ENCODE data around the gene TBX19. TPM values are rescaled to one million over a fixed set of nuclear protein-coding genes. Genes with fewer than 3 reads are reported as not detected.

TBX19 gene
- total and polyA plus RNA-seq, 9 donors, result 0.80 to 1.9 (median 1.5) TPM

- Histone ChIP-seq H3K4me3 (ENCODE audit: low read length) (no peak overlapping the region), H3K9me3 (replicated peaks; ENCODE audit: control insufficient read depth, low read depth, low read length) (peaks cover 15% of the 10 kb centered on the region), H3K36me3 (ENCODE audit: control insufficient read depth, insufficient read depth, low read length) (peaks cover 11% of the 10 kb centered on the region), H3K27me3 (ENCODE audit: control insufficient read depth, insufficient read depth, low read length) (no peaks in the 10 kb centered on the region), H3K4me1 (ENCODE audit: control insufficient read depth, insufficient read depth, low read length) (no peaks in the 10 kb centered on the region), H3K27ac (ENCODE audit: low read length) (no peak overlapping the region)
- no peak for DNase-seq
- 43% methylated on average over 1 of the region's 3 CpGs for WGBS (ENCODE audit: insufficient coverage)
These were observed 28.4 kb upstream of the TBX19 start for GRCh38 chr1:168252204-168252733.

- Histone ChIP-seq H3K36me3 (ENCODE audit: control insufficient read depth, insufficient read depth, low read length) (peaks cover 2% of the 10 kb centered on the region), H3K4me3 (ENCODE audit: low read length) (no peak overlapping the region), H3K27ac (ENCODE audit: low read length) (no peak overlapping the region), H3K4me1 (ENCODE audit: control insufficient read depth, insufficient read depth, low read length) (peaks cover 10% of the 10 kb centered on the region), H3K27me3 (ENCODE audit: control insufficient read depth, insufficient read depth, low read length) (no peaks in the 10 kb centered on the region), H3K9me3 (replicated peaks; ENCODE audit: control insufficient read depth, low read depth, low read length) (peaks cover 15% of the 10 kb centered on the region)
- DNase-seq, result no peak
- 100% methylated on average over 1 of the region's 2 CpGs for WGBS (ENCODE audit: insufficient coverage)
These were observed 24.5 kb upstream of the TBX19 start for GRCh38 chr1:168256164-168256563.

GRCh38 chr1:168257397-168257796, 23.3 kb upstream of the TBX19 start:
- no peak for DNase-seq
- H3K4me3 ChIP-seq (ENCODE audit: low read length), result no peak overlapping the region
- no CpG with 5 or more reads among the region's 2 CpGs for WGBS (ENCODE audit: insufficient coverage)
- peaks cover 2% of the 10 kb centered on the region for H3K36me3 ChIP-seq (ENCODE audit: control insufficient read depth, insufficient read depth, low read length)
- no peak overlapping the region for H3K27ac ChIP-seq (ENCODE audit: low read length)
- H3K9me3 ChIP-seq (replicated peaks; ENCODE audit: control insufficient read depth, low read depth, low read length), result peaks cover 15% of the 10 kb centered on the region
- peaks cover 15% of the 10 kb centered on the region for H3K4me1 ChIP-seq (ENCODE audit: control insufficient read depth, insufficient read depth, low read length)
- no peaks in the 10 kb centered on the region for H3K27me3 ChIP-seq (ENCODE audit: control insufficient read depth, insufficient read depth, low read length)

DNA sequence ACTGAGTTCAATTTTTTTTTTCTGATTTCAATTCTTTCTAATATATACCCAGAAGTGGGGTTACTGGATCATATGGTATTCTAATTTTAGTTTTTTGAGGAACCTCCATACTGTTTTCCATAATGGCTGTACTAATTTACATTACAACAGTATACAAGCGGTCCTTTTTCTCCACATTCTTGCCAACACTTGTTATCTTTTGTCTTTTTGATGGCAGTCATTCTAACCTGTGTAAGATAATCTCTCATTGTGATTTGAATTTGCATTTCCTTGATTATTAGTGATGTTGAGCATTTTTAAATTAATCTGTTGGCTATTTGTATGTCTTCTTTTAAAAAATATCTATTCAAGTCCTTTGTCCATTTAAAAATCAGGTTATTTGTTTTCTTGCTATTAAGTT, 21.1 kb upstream of the TBX19 start:
- no peak overlapping the region for H3K27ac ChIP-seq (ENCODE audit: low read length)
- H3K27me3 ChIP-seq (ENCODE audit: control insufficient read depth, insufficient read depth, low read length), result no peaks in the 10 kb centered on the region
- no peak overlapping the region for H3K4me3 ChIP-seq (ENCODE audit: low read length)
- H3K9me3 ChIP-seq (replicated peaks; ENCODE audit: control insufficient read depth, low read depth, low read length), result peaks cover 15% of the 10 kb centered on the region
- no CpG with 5 or more reads among the region's 1 CpG for WGBS (ENCODE audit: insufficient coverage)
- DNase-seq, result no peak
- H3K36me3 ChIP-seq (ENCODE audit: control insufficient read depth, insufficient read depth, low read length), result peaks cover 5% of the 10 kb centered on the region
- peaks cover 15% of the 10 kb centered on the region for H3K4me1 ChIP-seq (ENCODE audit: control insufficient read depth, insufficient read depth, low read length)

DNA sequence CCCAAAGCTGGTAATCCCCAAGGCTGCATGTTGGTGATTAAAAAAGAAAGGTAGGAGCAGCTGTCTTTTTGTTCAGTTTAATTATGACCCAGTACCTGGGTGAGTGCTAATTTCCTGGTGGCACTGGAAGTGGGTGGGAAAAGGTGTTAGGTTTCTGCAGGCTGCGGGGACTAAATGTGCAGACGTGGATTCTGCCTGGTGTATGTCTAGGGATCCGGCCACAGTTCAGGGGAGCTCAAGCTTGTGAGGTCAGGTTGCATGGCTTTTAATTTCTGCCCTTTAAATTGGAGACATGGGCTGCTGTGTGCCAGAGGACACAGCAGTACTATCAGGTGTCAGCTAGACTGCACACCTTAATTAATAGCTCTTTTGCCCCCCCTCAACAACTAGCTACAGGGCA, 20.3 kb upstream of the TBX19 start:
- Histone ChIP-seq H3K27ac (ENCODE audit: low read length) (no peak overlapping the region), H3K27me3 (ENCODE audit: control insufficient read depth, insufficient read depth, low read length) (no peaks in the 10 kb centered on the region), H3K36me3 (ENCODE audit: control insufficient read depth, insufficient read depth, low read length) (peaks cover 11% of the 10 kb centered on the region), H3K4me3 (ENCODE audit: low read length) (no peak overlapping the region), H3K4me1 (ENCODE audit: control insufficient read depth, insufficient read depth, low read length) (peaks cover 15% of the 10 kb centered on the region), H3K9me3 (replicated peaks; ENCODE audit: control insufficient read depth, low read depth, low read length) (peaks cover 14% of the 10 kb centered on the region)
- WGBS (ENCODE audit: insufficient coverage), result 50% methylated on average over 1 of the region's 3 CpGs
- DNase-seq, result no peak

- no peak overlapping the region for H3K4me3 ChIP-seq (ENCODE audit: low read length)
- H3K27ac ChIP-seq (ENCODE audit: low read length), result peak overlapping the region; percentile 18
- H3K27me3 ChIP-seq (ENCODE audit: control insufficient read depth, insufficient read depth, low read length), result no peaks in the 10 kb centered on the region
- peak; percentile 89 for DNase-seq
- H3K4me1 ChIP-seq (ENCODE audit: control insufficient read depth, insufficient read depth, low read length), result peaks cover 15% of the 10 kb centered on the region
- H3K36me3 ChIP-seq (ENCODE audit: control insufficient read depth, insufficient read depth, low read length), result peaks cover 8% of the 10 kb centered on the region
- WGBS (ENCODE audit: insufficient coverage), result 27% methylated on average over 2 of the region's 2 CpGs
- H3K9me3 ChIP-seq (replicated peaks; ENCODE audit: control insufficient read depth, low read depth, low read length), result peaks cover 5% of the 10 kb centered on the region
These were observed 19.3 kb upstream of the TBX19 start for GRCh38 chr1:168261390-168261789.

GRCh38 chr1:168263130-168263529, 17.5 kb upstream of the TBX19 start:
- H3K36me3 ChIP-seq (ENCODE audit: control insufficient read depth, insufficient read depth, low read length), result peaks cover 8% of the 10 kb centered on the region
- WGBS (ENCODE audit: insufficient coverage), result no CpG with 5 or more reads among the region's 4 CpGs
- no peaks in the 10 kb centered on the region for H3K27me3 ChIP-seq (ENCODE audit: control insufficient read depth, insufficient read depth, low read length)
- no peak overlapping the region for H3K27ac ChIP-seq (ENCODE audit: low read length)
- H3K4me1 ChIP-seq (ENCODE audit: control insufficient read depth, insufficient read depth, low read length), result peaks cover 15% of the 10 kb centered on the region
- no peak for DNase-seq
- no peaks in the 10 kb centered on the region for H3K9me3 ChIP-seq (replicated peaks; ENCODE audit: control insufficient read depth, low read depth, low read length)
- no peak overlapping the region for H3K4me3 ChIP-seq (ENCODE audit: low read length)

GRCh38 chr1:168264296-168264695, 16.4 kb upstream of the TBX19 start:
- Histone ChIP-seq H3K4me1 (ENCODE audit: control insufficient read depth, insufficient read depth, low read length) (peaks cover 15% of the 10 kb centered on the region), H3K9me3 (replicated peaks; ENCODE audit: control insufficient read depth, low read depth, low read length) (no peaks in the 10 kb centered on the region), H3K36me3 (ENCODE audit: control insufficient read depth, insufficient read depth, low read length) (peaks cover 8% of the 10 kb centered on the region), H3K27ac (ENCODE audit: low read length) (no peak overlapping the region), H3K4me3 (ENCODE audit: low read length) (no peak overlapping the region), H3K27me3 (ENCODE audit: control insufficient read depth, insufficient read depth, low read length) (no peaks in the 10 kb centered on the region)
- no CpG with 5 or more reads among the region's 7 CpGs for WGBS (ENCODE audit: insufficient coverage)
- DNase-seq, result no peak

GRCh38 chr1:168265596-168265995, 15.1 kb upstream of the TBX19 start:
- H3K4me1 ChIP-seq (ENCODE audit: control insufficient read depth, insufficient read depth, low read length), result peaks cover 11% of the 10 kb centered on the region
- no peak for DNase-seq
- peaks cover 8% of the 10 kb centered on the region for H3K36me3 ChIP-seq (ENCODE audit: control insufficient read depth, insufficient read depth, low read length)
- H3K27me3 ChIP-seq (ENCODE audit: control insufficient read depth, insufficient read depth, low read length), result no peaks in the 10 kb centered on the region
- H3K9me3 ChIP-seq (replicated peaks; ENCODE audit: control insufficient read depth, low read depth, low read length), result no peaks in the 10 kb centered on the region
- no peak overlapping the region for H3K4me3 ChIP-seq (ENCODE audit: low read length)
- H3K27ac ChIP-seq (ENCODE audit: low read length), result no peak overlapping the region
- 85% methylated on average over 1 of the region's 1 CpG for WGBS (ENCODE audit: insufficient coverage)

DNA sequence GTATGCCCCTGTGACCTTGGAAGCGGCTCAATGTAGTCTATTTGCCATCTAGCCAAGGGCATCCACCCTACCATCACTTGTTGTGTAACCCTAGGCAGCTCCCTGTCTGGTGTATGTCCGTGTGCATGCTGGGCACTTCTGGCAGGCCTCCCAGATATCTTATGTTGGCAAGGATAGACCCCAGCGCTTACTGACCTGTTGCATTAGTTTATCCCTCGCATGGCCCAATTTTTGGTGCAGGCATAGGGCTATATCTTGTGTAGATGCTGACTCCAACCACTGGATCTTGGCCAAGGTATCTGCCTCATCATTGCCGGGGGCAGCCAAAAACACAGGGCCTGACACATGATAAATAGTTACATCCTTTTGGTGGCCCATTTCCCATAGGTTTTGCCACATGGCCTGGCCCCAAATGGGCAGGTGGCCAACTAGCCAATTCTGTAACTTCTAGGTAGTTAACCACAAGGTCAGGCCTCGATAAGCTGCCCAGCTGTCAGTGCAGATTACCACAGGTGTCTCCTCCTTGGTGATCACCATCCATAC, 14.0 kb upstream of the TBX19 start:
- H3K9me3 ChIP-seq (replicated peaks; ENCODE audit: control insufficient read depth, low read depth, low read length), result no peaks in the 10 kb centered on the region
- no peak for DNase-seq
- 88% methylated on average over 6 of the region's 6 CpGs for WGBS (ENCODE audit: insufficient coverage)
- H3K27ac ChIP-seq (ENCODE audit: low read length), result no peak overlapping the region
- H3K4me1 ChIP-seq (ENCODE audit: control insufficient read depth, insufficient read depth, low read length), result peaks cover 4% of the 10 kb centered on the region
- H3K4me3 ChIP-seq (ENCODE audit: low read length), result no peak overlapping the region
- H3K36me3 ChIP-seq (ENCODE audit: control insufficient read depth, insufficient read depth, low read length), result peaks cover 8% of the 10 kb centered on the region
- H3K27me3 ChIP-seq (ENCODE audit: control insufficient read depth, insufficient read depth, low read length), result no peaks in the 10 kb centered on the region

GRCh38 chr1:168271636-168272035, 9.0 kb upstream of the TBX19 start:
- H3K4me1 ChIP-seq (ENCODE audit: control insufficient read depth, insufficient read depth, low read length), result no peaks in the 10 kb centered on the region
- DNase-seq, result no peak
- no peak overlapping the region for H3K27ac ChIP-seq (ENCODE audit: low read length)
- H3K4me3 ChIP-seq (ENCODE audit: low read length), result no peak overlapping the region
- H3K9me3 ChIP-seq (replicated peaks; ENCODE audit: control insufficient read depth, low read depth, low read length), result no peaks in the 10 kb centered on the region
- no peaks in the 10 kb centered on the region for H3K27me3 ChIP-seq (ENCODE audit: control insufficient read depth, insufficient read depth, low read length)
- no peaks in the 10 kb centered on the region for H3K36me3 ChIP-seq (ENCODE audit: control insufficient read depth, insufficient read depth, low read length)
- no CpG with 5 or more reads among the region's 1 CpG for WGBS (ENCODE audit: insufficient coverage)

All from muscle of leg (tissue), 11 donors.